Activated naive CD4-positive, alpha-beta T cell treated with anti-CD3 and anti-CD28 coated beads, Interleukin-2, amount 50 U/mL, for 24 hours (primary cell): ENCODE data around the gene PPP1R3G.
A peak's percentile ranks its signal among the peaks of the same experiment; 100 is the strongest.

ENCODE experiments used
- H3K27ac Mint-ChIP-seq: one replicate; pipeline ENCODE4 v1.8.0; 2021; ENCODE audit warnings: mild to moderate bottlenecking, mixed read lengths
- H3K27me3 Mint-ChIP-seq: one replicate; pipeline ENCODE4 v1.8.0; 2021; ENCODE audit warnings: mixed read lengths
- H3K36me3 Mint-ChIP-seq: one replicate; pipeline ENCODE4 v1.8.0; 2021; ENCODE audit warnings: mixed read lengths
- H3K4me1 Mint-ChIP-seq: one replicate; pipeline ENCODE4 v1.8.0; 2021; ENCODE audit warnings: mixed read lengths
- H3K4me3 Mint-ChIP-seq: one replicate; pipeline ENCODE4 v1.8.0; 2021; ENCODE audit warnings: mild to moderate bottlenecking, mixed read lengths
- H3K9me3 Mint-ChIP-seq: one replicate; pipeline ENCODE4 v1.8.0; 2021; ENCODE audit warnings: mixed read lengths

The PPP1R3G gene

GRCh38 chr6:5083307-5083583 is 1.9 kb upstream of the PPP1R3G start:
- Mint-ChIP-seq H3K4me1 (peaks cover 5% of the 10 kb centered on the region), H3K36me3 (no peaks in the 10 kb centered on the region), H3K27me3 (peaks cover 20% of the 10 kb centered on the region), H3K27ac (no peak overlapping the region), H3K4me3 (no peak overlapping the region), H3K9me3 (no peaks in the 10 kb centered on the region)

- peaks cover 5% of the 10 kb centered on the region for H3K4me1 Mint-ChIP-seq
- H3K27me3 Mint-ChIP-seq = peaks cover 23% of the 10 kb centered on the region
- no peak overlapping the region for H3K27ac Mint-ChIP-seq
- no peak overlapping the region for H3K4me3 Mint-ChIP-seq
- no peaks in the 10 kb centered on the region for H3K9me3 Mint-ChIP-seq
- no peaks in the 10 kb centered on the region for H3K36me3 Mint-ChIP-seq
Measured at GRCh38 chr6:5083813-5084359, 1.3 kb upstream of the PPP1R3G start.

- Mint-ChIP-seq H3K9me3 (no peaks in the 10 kb centered on the region), H3K36me3 (no peaks in the 10 kb centered on the region), H3K27ac (no peak overlapping the region), H3K4me3 (no peak overlapping the region), H3K27me3 (peaks cover 23% of the 10 kb centered on the region), H3K4me1 (peaks cover 5% of the 10 kb centered on the region)
Measured at GRCh38 chr6:5084360-5084780, 771 bp upstream of the PPP1R3G start.

DNA sequence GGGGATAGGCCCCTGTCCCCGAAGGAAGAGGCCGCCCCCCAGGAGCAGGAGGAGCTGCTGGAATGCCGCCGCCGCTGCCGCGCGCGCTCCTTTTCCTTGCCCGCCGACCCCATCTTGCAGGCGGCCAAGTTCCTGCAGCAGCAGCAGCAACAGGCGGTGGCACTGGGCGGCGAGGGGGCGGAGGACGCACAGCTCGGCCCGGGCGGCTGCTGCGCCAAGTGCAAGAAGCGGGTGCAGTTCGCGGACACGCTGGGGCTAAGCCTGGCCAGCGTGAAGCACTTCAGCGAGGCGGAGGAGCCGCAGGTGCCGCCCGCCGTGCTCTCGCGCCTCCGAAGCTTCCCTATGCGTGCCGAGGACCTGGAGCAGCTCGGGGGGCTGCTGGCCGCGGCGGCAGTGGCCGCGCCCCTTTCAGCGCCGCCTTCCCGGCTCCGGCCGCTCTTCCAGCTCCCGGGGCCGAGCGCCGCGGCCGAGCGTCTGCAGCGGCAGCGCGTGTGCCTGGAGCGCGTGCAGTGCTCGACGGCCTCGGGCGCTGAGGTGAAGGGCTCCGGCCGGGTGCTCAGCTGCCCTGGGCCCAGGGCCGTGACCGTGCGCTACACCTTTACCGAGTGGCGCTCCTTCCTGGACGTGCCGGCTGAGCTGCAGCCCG is 630 bp downstream of the PPP1R3G start:
- H3K4me3 Mint-ChIP-seq = no peak overlapping the region
- H3K27me3 Mint-ChIP-seq = peaks cover 22% of the 10 kb centered on the region
- H3K9me3 Mint-ChIP-seq = no peaks in the 10 kb centered on the region
- H3K4me1 Mint-ChIP-seq = peaks cover 5% of the 10 kb centered on the region
- H3K36me3 Mint-ChIP-seq = no peaks in the 10 kb centered on the region
- no peak overlapping the region for H3K27ac Mint-ChIP-seq

GRCh38 chr6:5086294-5086890 is 1.3 kb downstream of the PPP1R3G start:
- no peaks in the 10 kb centered on the region for H3K36me3 Mint-ChIP-seq
- H3K4me1 Mint-ChIP-seq = peaks cover 7% of the 10 kb centered on the region
- no peak overlapping the region for H3K27ac Mint-ChIP-seq
- peaks cover 22% of the 10 kb centered on the region for H3K27me3 Mint-ChIP-seq
- H3K9me3 Mint-ChIP-seq = no peaks in the 10 kb centered on the region
- H3K4me3 Mint-ChIP-seq = no peak overlapping the region

DNA sequence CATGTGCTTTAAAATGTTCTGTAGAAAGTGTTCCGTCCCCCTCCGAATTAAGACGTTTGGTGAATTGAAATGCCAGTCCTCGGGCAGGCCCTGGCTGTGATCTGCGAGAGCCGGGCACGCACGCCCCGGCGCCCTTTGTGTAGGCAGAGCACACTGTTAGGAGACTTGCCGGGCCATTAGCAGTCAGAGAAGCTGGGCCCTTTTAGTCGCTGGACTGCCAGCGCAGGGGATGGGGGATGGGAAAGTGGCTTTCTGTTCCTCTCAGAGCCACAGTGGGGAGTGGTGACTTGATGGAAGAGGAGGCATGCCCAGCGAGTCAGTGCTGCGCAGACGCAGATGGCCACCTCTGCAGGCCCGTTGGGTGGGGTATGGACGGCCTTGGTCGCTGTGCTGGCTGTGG is 2.2 kb downstream of the PPP1R3G start:
- Mint-ChIP-seq H3K36me3 (no peaks in the 10 kb centered on the region), H3K27me3 (peaks cover 24% of the 10 kb centered on the region), H3K9me3 (no peaks in the 10 kb centered on the region), H3K4me3 (peak overlapping the region; percentile 43), H3K27ac (no peak overlapping the region), H3K4me1 (peaks cover 13% of the 10 kb centered on the region)

DNA sequence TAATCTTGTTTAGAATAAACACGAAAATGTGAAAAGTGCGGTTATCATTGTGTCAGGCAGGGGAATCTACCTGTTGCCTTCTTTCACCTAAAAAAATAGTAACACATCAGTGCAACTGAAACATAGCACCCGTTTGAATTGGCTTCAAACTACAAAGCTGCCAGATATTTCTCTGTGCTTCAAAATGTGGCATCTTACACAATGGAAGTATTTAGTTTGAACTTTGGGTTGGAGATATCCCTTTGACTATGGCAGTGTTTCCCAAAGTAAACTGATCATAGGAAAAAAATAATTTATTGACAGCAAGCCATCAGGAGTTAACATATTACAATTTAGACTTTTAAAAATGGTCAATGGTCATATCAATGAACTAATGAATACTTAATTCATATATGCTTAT is 3.6 kb downstream of the PPP1R3G start:
- H3K27me3 Mint-ChIP-seq = peaks cover 18% of the 10 kb centered on the region

DNA sequence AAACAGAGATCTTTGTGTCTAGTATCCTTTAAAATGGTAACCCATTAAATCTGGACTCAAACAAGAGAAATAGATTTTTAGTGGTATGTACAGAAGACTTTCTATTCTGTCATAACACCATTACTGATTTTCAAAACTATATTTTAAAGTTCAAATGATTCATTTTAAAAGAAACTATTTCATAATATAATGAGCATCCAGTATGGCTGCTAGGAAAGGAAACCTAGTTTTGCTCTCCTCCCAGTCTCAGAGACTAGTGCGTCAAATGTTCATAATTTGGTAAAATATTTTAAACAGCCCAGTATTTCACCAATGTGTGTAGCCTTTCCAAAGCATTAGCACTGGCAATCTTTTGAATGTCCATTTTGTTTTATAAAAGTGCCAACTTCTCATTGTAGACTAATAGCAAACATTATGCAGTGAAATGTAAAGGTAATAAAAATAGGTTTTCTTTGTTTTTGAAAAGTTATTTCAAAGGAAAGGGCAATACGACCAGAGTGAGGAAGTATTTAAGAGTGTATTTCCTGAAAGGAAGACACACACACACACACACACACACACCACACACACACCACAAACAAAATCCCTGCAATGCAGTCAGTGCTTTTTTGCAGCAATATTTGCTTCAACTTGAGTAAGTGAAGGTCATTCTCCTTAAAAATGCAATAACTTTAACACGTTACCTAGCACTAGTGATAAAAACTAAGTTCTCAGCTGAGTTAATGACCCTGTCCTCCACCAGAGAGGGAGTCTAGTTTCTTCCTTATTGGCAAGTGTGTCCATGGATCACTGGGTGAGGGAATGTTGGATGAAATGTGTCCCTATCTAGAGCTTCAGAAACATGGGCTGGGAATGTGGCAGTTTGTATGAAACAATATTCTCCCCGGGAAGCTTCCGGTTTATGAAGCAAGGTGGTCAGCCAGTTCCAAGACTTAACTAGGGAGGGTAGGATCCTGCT is 4.6 kb downstream of the PPP1R3G start:
- H3K9me3 Mint-ChIP-seq = no peaks in the 10 kb centered on the region
- no peak overlapping the region for H3K27ac Mint-ChIP-seq
- no peak overlapping the region for H3K4me3 Mint-ChIP-seq
- no peaks in the 10 kb centered on the region for H3K36me3 Mint-ChIP-seq
- peaks cover 13% of the 10 kb centered on the region for H3K4me1 Mint-ChIP-seq
- H3K27me3 Mint-ChIP-seq = peaks cover 17% of the 10 kb centered on the region

More for the DNA sequence above, 3.6 kb downstream of the PPP1R3G start:
- H3K9me3 Mint-ChIP-seq = no peaks in the 10 kb centered on the region
- no peak overlapping the region for H3K27ac Mint-ChIP-seq
- H3K4me1 Mint-ChIP-seq = peaks cover 13% of the 10 kb centered on the region
- H3K36me3 Mint-ChIP-seq = no peaks in the 10 kb centered on the region
- no peak overlapping the region for H3K4me3 Mint-ChIP-seq

GRCh38 chr6:5090603-5091002 is 5.5 kb downstream of the PPP1R3G start:
- Mint-ChIP-seq H3K36me3 (no peaks in the 10 kb centered on the region), H3K4me3 (no peak overlapping the region), H3K27me3 (peaks cover 15% of the 10 kb centered on the region), H3K4me1 (peaks cover 13% of the 10 kb centered on the region), H3K27ac (no peak overlapping the region), H3K9me3 (no peaks in the 10 kb centered on the region)

DNA sequence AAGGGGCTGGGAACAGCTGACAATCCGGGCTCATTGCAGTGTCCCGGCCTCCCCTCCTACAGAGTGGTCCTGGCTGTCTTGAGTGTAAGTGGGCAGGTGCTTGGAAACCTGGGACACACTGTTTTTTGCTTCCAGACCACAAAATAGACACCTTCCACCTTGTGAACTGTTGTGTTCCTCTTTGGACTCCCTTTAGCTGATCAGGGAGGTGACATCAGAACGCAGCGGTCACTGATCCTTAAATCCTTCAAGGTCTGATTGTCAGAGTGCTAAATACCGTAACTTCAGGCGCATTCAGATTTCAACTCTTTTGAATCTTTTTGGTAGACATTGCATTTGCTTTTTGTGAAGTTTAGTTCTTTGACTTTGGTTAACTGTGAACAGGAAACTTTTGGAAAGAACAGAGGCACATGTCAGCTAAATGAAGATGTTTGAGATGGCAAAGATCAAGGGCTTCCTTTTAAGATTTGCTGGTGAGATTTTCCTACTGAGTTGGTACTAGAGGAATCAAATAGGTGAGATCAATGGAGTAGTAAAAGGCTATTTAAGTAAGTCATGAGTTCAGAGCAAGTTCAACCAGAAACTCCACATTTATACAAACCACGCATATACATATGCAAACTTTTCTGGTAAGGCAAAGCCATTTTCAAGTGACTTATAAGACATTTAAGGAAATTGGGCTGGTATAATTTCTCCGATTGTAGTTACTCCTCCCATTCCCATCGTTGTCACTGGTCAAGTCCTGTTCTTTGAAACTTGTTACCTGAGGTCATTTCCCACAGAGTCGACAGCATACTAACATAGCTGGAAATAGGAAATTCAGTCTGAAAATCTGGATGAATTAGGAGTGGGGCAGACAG is 6.3 kb downstream of the PPP1R3G start:
- peaks cover 11% of the 10 kb centered on the region for H3K4me1 Mint-ChIP-seq
- H3K9me3 Mint-ChIP-seq = no peaks in the 10 kb centered on the region
- H3K27ac Mint-ChIP-seq = no peak overlapping the region
- no peaks in the 10 kb centered on the region for H3K36me3 Mint-ChIP-seq
- no peak overlapping the region for H3K4me3 Mint-ChIP-seq
- peaks cover 15% of the 10 kb centered on the region for H3K27me3 Mint-ChIP-seq

DNA sequence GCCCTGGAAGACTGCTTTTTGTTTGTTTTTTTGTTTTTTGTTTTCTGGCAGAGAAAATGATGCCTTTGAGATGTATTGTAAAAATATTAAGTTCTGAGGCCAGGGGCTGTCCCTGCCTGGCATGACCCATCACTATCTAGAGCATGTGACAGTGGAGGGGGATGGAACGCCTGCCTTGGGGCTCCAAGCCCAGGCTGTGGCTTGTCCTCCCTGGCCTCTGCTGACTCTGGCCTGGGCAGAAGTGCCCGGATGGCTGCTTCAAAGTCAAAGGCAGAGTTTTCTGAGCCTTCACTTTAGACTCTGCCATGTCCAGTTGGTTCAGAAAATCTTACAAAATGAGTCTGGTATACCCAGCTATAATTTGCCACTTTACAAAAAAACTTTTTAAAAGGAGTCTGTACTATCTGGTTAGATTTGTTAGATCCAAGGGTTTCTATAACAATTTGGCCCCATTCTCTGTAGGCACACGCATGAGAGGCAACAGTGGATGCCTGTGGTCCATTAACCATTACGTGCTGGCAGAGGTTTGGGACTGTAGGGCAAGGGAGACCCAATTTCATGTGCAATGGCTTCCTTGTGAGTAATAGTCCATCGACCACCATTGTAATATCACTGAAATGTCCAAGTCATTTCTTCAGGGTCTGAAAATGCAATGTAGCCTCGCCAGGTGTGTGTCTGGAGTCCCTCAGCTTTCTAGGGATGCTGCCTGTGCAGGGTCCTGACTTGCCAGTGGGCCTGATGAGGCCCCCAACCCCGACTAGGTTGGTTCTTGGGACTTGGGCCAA is 8.3 kb downstream of the PPP1R3G start:
- Mint-ChIP-seq H3K27ac (no peak overlapping the region), H3K4me3 (no peak overlapping the region), H3K27me3 (peaks cover 11% of the 10 kb centered on the region), H3K36me3 (no peaks in the 10 kb centered on the region), H3K9me3 (no peaks in the 10 kb centered on the region), H3K4me1 (peaks cover 8% of the 10 kb centered on the region)

DNA sequence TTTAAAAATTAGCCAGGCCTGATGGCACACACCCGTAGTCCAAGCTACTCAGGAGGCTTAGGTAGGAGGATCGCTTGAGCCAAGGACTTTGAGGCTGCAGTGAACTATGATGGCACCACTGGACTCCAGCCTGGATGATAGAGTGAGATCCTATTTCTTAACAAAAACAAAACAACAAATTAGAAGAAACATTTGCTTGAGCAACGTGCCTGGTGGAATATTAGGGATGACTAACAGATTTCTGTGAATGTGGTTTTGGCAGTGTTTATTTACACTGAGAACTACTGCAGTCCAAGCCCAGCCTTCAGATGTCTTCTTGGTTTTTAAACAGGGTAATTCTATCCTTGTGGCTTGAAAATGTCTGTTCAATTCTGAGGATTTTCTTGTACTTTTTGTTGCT is 9.2 kb downstream of the PPP1R3G start:
- Mint-ChIP-seq H3K9me3 (no peaks in the 10 kb centered on the region), H3K27me3 (peaks cover 8% of the 10 kb centered on the region), H3K4me3 (no peak overlapping the region), H3K4me1 (peaks cover 8% of the 10 kb centered on the region), H3K36me3 (no peaks in the 10 kb centered on the region), H3K27ac (no peak overlapping the region)

GRCh38 chr6:5095236-5095635 is 10.1 kb downstream of the PPP1R3G start:
- Mint-ChIP-seq H3K9me3 (no peaks in the 10 kb centered on the region), H3K4me1 (peaks cover 8% of the 10 kb centered on the region), H3K36me3 (no peaks in the 10 kb centered on the region), H3K4me3 (no peak overlapping the region), H3K27ac (no peak overlapping the region), H3K27me3 (peaks cover 8% of the 10 kb centered on the region)

- Mint-ChIP-seq H3K27me3 (peaks cover 6% of the 10 kb centered on the region), H3K9me3 (no peaks in the 10 kb centered on the region), H3K36me3 (no peaks in the 10 kb centered on the region), H3K4me1 (peaks cover 5% of the 10 kb centered on the region), H3K4me3 (no peak overlapping the region), H3K27ac (no peak overlapping the region)
Measured at GRCh38 chr6:5096482-5096881, 11.3 kb downstream of the PPP1R3G start.
